ENCODE measurements around the gene RTP3. TPM values are rescaled to one million over a fixed set of nuclear protein-coding genes. Genes with fewer than 3 reads are reported as not detected.

The RTP3 gene
- total RNA-seq = not detected

- FAIRE-seq = no peak
- DNase-seq (ENCODE audit: low spot score in 2 of 2) = no peak
Measured at GRCh38 chr3:46497556-46498265, at the start of gene RTP3. Gene RTP3 (plus strand): TSS chr3:46497976. CDS start chr3:46498063, 87 bp downstream.

DNA sequence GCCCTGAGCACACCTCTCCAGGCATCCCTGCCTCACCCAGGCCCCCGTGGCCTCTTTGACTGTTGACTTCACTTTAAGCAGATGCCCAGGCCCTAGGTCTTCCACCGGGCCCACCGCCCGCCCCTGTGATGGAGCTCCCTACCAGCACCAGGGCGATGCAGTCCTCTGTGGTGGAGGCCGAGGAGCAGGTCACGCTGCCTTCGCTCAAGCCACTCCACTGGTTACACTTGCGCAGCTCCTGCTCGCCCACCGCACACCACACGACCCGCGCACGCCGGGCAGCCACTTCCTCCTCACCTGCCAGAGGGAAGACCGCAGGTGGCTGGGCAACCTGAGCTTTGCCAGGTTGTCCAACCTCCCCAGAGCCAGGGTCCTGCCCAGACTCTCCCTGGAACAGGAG, 49.1 kb upstream of the RTP3 start:
- FAIRE-seq = no peak
- no peak for DNase-seq (ENCODE audit: low spot score in 2 of 2)

DNA sequence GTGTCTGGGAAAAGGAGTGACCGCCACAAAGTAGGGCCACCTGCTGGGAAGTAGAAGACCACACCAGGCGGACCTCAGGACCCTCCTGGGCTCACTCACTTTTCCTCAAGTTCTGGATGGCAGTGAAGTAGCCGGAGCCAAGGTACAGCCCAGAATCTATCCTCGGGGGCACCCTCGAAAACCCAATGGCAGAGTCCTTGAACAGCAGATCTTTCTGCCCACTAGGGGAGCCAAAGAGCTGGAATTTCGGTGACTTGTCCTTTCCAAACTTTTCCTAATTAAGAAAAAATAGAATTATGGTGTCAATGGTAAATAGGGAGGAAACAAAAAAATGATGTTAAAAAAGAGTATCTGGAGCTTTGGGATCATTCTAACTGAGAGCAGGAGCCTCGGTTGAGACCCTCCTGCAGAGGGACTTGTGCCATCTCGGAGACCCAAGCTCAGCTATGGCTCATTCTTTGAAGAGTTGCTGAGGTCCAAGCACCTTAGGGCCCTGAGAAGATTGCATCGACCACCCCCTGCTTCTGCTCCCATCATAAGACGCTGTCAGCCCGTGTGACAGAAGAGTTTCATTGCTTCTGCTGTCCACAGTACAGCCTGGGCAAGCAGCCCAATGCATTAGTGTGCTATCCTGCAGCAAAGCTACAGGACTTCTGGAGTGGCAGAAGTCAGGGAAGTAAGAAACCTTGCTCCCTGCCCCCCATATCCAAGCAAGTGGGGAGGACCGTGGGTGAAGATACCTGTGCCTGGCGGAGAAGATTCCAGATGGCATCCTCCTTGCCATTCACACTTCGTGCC, 47.8 kb upstream of the RTP3 start:
- FAIRE-seq (no peak), DNase-seq (ENCODE audit: low spot score in 2 of 2) (no peak)

GRCh38 chr3:46453526-46454208, 44.1 kb upstream of the RTP3 start:
- FAIRE-seq (no peak), DNase-seq (ENCODE audit: low spot score in 2 of 2) (no peak)

GRCh38 chr3:46454209-46454595, 43.6 kb upstream of the RTP3 start:
- FAIRE-seq = no peak
- DNase-seq (ENCODE audit: low spot score in 2 of 2) = no peak

DNA sequence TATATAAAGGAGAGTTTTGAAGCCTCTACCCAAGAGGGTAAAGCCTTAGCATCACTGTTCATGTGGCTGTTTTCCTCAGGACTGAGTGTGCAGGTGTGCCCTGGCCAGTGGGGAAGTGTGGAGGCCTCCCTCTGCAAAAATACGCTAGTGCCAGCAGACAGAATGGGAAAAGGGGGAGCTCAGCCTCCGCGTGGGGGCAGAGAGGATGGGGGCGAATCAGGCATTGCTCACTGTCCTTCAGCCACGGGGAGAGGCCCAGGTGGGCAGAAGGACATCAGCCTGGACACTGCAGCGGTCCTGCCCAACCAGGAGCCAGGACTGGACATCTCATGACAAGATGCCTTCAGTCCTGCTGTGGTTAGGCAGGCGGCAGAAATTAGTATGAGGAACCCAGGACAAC, 43.2 kb upstream of the RTP3 start:
- no peak for FAIRE-seq
- no peak for DNase-seq (ENCODE audit: low spot score in 2 of 2)

GRCh38 chr3:46455231-46456115, 42.3 kb upstream of the RTP3 start:
- no peak for DNase-seq (ENCODE audit: low spot score in 2 of 2)
- FAIRE-seq = no peak

- no peak for DNase-seq (ENCODE audit: low spot score in 2 of 2)
- no peak for FAIRE-seq
Measured at GRCh38 chr3:46456118-46456517, 41.7 kb upstream of the RTP3 start.

- FAIRE-seq (no peak), DNase-seq (ENCODE audit: low spot score in 2 of 2) (no peak)
Measured at GRCh38 chr3:46460051-46460450, 37.7 kb upstream of the RTP3 start.

DNA sequence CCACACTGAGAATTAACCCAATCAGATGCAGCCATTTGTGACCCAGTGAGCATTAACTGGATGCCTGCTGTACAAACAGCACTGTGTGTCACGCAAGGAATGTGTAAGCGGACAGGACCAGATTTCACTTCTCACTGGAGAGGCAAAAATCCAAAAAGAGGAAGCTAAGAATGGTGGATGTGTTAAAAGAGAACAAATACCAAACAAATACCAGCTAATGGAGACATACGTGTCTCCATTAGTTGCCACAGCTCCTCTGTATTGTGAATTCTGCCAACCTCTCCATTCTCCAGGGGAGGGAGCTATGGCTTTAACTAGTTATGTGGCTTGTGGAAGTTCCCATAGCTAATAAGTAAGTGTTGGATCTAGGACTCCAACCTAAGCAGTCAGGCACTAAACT, 35.7 kb upstream of the RTP3 start:
- DNase-seq (ENCODE audit: low spot score in 2 of 2) (no peak), FAIRE-seq (no peak)

- no peak for DNase-seq (ENCODE audit: low spot score in 2 of 2)
- FAIRE-seq = no peak
Measured at GRCh38 chr3:46462511-46462910, 35.3 kb upstream of the RTP3 start.

DNA sequence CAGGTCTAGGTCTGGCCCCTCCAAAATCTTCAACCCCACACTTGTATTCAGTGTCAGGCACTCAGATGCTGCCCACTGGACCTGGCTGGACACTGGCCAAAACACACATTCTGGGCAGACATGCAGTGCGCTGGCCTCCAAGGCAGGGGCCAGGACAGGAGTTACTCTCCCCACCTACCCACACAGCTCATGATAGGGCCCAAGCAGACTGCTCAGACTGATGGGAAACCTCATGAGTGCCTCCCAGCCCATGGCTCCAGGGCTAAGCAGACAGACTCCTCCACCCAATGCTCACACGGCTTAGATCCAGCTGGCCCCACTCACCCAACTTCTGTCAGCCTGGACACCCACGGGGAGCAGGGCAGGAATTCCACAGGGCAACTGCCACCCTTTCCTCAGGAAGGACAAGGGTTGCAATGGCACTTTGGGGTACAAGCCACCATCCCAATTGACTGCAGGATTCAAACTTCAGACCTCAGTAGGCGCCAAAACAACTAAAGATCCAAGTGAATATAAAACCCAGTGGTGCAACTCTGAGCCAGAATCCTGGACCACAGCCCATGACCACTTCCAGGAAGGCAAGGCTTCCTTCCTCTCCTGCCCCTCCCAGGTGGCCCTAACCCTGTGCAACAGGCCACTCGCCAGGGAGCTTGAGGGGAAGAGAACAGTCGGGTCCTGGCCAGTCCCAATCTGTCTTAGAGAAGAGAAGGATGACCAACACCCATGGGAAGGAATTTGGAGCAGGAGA, 34.5 kb upstream of the RTP3 start:
- FAIRE-seq (no peak), DNase-seq (ENCODE audit: low spot score in 2 of 2) (no peak)

GRCh38 chr3:46463868-46464241, 33.9 kb upstream of the RTP3 start:
- DNase-seq (ENCODE audit: low spot score in 2 of 2) = no peak
- FAIRE-seq = no peak

DNA sequence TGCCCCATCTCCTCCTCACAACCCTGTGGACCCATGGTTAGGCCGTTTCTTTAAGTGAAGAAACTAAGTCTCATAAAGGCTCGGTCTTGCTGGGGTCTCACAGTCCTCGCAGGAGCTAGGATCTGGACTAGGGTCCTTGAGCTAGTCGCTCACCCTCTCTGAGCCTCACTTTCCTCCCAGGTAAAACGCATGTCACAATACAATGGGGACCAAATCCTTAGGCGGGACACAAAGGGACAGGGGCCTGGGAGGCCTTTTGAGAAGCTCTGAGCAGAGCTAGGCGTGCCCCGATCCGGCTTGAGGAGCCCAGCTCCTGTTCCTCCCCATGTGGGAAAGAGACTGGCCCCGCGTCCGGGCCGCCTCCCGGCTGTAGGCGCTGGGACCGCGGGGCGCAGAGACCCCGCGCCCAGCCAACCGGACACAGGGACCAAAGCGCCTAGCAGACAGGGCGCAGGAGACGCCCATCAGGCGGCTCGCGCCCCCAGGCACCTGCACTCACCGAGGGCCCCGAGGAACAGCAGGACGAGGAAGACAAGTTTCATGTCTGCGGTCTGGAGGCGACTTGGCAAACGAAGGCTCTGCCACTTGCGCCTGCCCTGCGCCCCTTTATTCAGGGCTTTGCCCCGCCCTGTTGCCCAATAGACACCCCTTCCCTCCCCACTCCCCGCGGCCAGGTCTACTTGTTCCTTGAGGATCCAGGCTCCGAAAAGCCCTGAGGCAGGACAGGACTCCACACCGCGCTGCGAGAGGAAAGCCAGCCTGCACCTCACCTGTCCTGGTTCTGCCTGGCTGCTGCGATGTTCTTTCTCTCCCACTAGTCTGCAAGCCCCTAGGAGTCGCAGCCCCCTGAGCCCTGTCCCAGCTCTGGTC, 33.2 kb upstream of the RTP3 start, which contains the start of gene LTF:
Gene LTF (minus strand): TSS at position 580 of the 870 bp plus-strand sequence. CDS start 38 bp downstream, at position 542.
- FAIRE-seq (no peak), DNase-seq (ENCODE audit: low spot score in 2 of 2) (no peak)

DNA sequence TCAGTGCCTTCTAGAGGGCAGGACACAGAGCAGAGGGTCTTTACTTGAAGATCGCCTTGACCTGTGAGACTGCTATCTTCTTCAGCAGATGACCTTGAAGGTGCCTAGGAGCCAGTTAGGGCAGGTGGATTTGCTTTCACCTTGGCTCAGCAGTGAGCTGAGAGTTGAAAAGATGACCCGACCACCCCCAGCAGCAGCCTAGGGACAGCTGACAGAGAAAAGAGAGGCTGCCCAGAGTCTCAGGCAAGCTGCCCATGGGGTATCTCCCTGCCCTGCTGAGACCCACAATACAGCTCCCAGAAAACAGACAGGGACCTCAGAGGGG, 32.6 kb upstream of the RTP3 start:
- DNase-seq (ENCODE audit: low spot score in 2 of 2) = no peak
- FAIRE-seq = no peak

GRCh38 chr3:46466273-46466672, 31.5 kb upstream of the RTP3 start:
- FAIRE-seq (no peak), DNase-seq (ENCODE audit: low spot score in 2 of 2) (no peak)

DNA sequence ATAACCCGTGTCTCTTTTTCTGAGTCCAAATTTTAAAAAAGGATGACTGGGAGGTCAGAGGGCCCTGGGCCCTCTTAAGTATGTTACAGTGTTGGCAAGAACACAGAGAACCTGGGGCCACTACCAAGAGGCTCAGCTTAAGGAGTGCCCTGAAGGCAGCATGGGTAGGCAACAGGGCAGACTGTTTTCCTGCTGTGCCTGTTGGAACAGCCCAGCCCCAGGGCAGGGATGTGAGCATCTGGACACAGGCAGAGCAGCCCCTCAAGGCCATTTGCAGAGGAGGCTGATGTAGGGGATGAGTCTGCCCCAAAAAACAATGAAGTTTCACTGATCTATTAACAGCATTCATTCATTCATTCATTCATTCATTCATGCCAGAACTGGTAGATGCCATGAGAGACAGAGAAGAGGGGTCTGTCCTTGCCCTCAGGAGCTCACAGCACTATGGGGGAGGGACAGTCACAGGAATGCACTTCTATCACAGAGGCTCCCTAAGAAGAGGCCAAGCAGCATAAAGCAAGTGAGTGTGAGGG, 30.8 kb upstream of the RTP3 start:
- FAIRE-seq (no peak), DNase-seq (ENCODE audit: low spot score in 2 of 2) (no peak)

DNA sequence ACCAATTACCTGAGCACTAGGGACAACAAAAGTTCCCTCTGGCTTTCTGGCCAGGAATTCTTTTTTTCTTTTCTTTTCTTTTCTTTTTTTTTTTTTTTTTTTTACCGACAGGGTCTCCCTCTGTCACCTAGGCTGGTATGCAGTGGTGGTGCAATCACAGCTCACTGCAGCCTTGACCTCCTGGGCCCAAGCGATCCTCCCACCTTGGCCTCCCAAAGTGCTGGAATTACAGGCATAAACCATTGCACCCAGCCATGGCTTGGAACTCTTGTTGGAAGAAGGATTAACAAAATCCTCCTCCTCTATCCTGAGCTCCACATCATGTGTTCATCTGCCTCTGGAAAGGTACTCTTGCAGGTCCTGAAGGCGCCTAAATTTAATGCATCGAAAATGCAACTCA, 30.2 kb upstream of the RTP3 start:
- DNase-seq (ENCODE audit: low spot score in 2 of 2) (no peak), FAIRE-seq (no peak)

Measured in frontal cortex (tissue), 4 donors.